Keratinocyte (primary cell): ENCODE data around the gene FHOD3. TPM values are rescaled to one million over a fixed set of nuclear protein-coding genes. Genes with fewer than 3 reads are reported as not detected.
"Not testable (repeated sequence)": the region's sequence is repeated elsewhere in the genome, so short reads cannot be mapped to it uniquely, and the experiment has no call there.

Experiments
- DNase-seq: peaks from one replicate; pipeline ENCODE4 v3.0.0-alpha.2; 2011; ENCODE audit warnings: low read depth, missing footprints, low spot score
- FAIRE-seq: peaks from 2 replicates; lab custom pipeline; 2011; peaks lifted over from hg19 to GRCh38; lab: Jason Lieb, UNC
- H2AFZ ChIP-seq: 2 replicates; pipeline ENCODE4 v1.6.0; 2012; ENCODE audit warnings: low read length, control low read depth, inconsistent platforms; ENCODE audit not compliant: control insufficient read depth
- H3K27ac ChIP-seq: 2 replicates; pipeline ENCODE4 v1.5.1; 2011; ENCODE audit warnings: low read length; ENCODE audit not compliant: control insufficient read depth, insufficient read depth
- H3K27me3 ChIP-seq: 3 replicates; pipeline ENCODE4 v1.6.0; 2011; ENCODE audit warnings: low read length; ENCODE audit not compliant: control insufficient read depth, insufficient read depth; ENCODE audit errors: extremely low read depth
- H3K36me3 ChIP-seq, 2 experiments: 2 replicates in 1 of 2; 3 replicates in 1 of 2; pipeline ENCODE4 v1.5.1; 2011; ENCODE audit warnings: low read length in 2 of 2, mild to moderate bottlenecking in 1 of 2; ENCODE audit not compliant: control insufficient read depth in 2 of 2, insufficient read depth in 2 of 2; ENCODE audit errors: extremely low read depth in 1 of 2
- H3K4me1 ChIP-seq: 3 replicates; pipeline ENCODE4 v1.5.1; 2011; ENCODE audit warnings: low read length; ENCODE audit not compliant: control insufficient read depth, insufficient read depth; ENCODE audit errors: extremely low read depth
- H3K4me2 ChIP-seq: 3 replicates; pipeline ENCODE4 v1.6.0; 2011; ENCODE audit warnings: low read depth, low read length; ENCODE audit not compliant: control insufficient read depth, insufficient read depth; ENCODE audit errors: extremely low read depth
- H3K4me3 ChIP-seq, 3 experiments: fragments of 200-600 bp in 1 of 3; sonication (generic) in 1 of 3; 2 replicates in 2 of 3; 3 replicates in 1 of 3; pipeline ENCODE4 v1.5.1; 2011 to 2016; ENCODE audit warnings: low read length in 3 of 3, mild to moderate bottlenecking in 3 of 3, control low read depth in 2 of 3, inconsistent platforms in 1 of 3, low read depth in 1 of 3, mixed read lengths in 1 of 3, mixed run types in 1 of 3, moderate library complexity in 1 of 3; ENCODE audit not compliant: control insufficient read depth in 2 of 3, insufficient read depth in 2 of 3; ENCODE audit errors: extremely low read depth in 1 of 3
- H3K79me2 ChIP-seq: 2 replicates; pipeline ENCODE4 v1.6.0; 2012; ENCODE audit warnings: low read length; ENCODE audit not compliant: control insufficient read depth, insufficient read depth
- H3K9ac ChIP-seq: 3 replicates; pipeline ENCODE4 v1.6.0; 2011; ENCODE audit warnings: low read length; ENCODE audit not compliant: control insufficient read depth, insufficient read depth; ENCODE audit errors: extremely low read depth
- H3K9me1 ChIP-seq: 3 replicates; pipeline ENCODE4 v1.6.0; 2011; ENCODE audit warnings: low read length; ENCODE audit not compliant: control insufficient read depth, insufficient read depth; ENCODE audit errors: extremely low read depth
- H3K9me3 ChIP-seq: 2 replicates; pipeline ENCODE4 v1.5.1; 2012; ENCODE audit warnings: low read depth, low read length; ENCODE audit not compliant: control insufficient read depth
- H4K20me1 ChIP-seq: 3 replicates; pipeline ENCODE4 v1.6.0; 2011; ENCODE audit warnings: low read length; ENCODE audit not compliant: control insufficient read depth, insufficient read depth; ENCODE audit errors: extremely low read depth
- CTCF ChIP-seq, 3 experiments: IDR thresholded peaks in 1 of 3; conservative IDR thresholded peaks in 1 of 3; optimal IDR thresholded peaks in 1 of 3; 2 replicates in 2 of 3; 3 replicates in 1 of 3; pipeline versions ENCODE3 to v1.5.1; 2011; ENCODE audit warnings: low read length in 3 of 3, mild to moderate bottlenecking in 3 of 3, moderate library complexity in 2 of 3, control low read depth in 1 of 3, inconsistent platforms in 1 of 3; ENCODE audit not compliant: insufficient read depth in 2 of 3; ENCODE audit errors: extremely low read depth in 1 of 3
- EZH2 ChIP-seq: IDR thresholded peaks from one replicate; pipeline ENCODE4 v1.6.1; 2012; ENCODE audit warnings: inconsistent platforms, mild to moderate bottlenecking, low read length, moderate library complexity
- dilution Hi-C: fragments of 300-500 bp; cut with MboI; formaldehyde crosslinking; loops from one replicate; pipeline ENCODE4 v1.7.0; 2020; ENCODE audit warnings: low sequenced_read_pairs; ENCODE audit not compliant: extremely low pct_ligation_motif_present
- polyA plus RNA-seq, 5 experiments: library from polyadenylated mRNA; depleted of rRNA in 3 of 5; stranded (reverse) in 3 of 5; stranded (forward) in 1 of 5; unstranded in 1 of 5; fragments of >200 nt; gene quantifications; 1 replicate in 1 of 5; 2 replicates in 3 of 5; 3 replicates in 1 of 5; pipeline versions ENCODE4 v1.2.1 to v1.2.3, GENCODE V29; 2011 to 2012; ENCODE audit warnings: missing spikeins in 2 of 5, low read depth in 1 of 5, low replicate concordance in 1 of 5

The FHOD3 gene
- polyA plus RNA-seq, 1 donor (not counting 4 experiments of a cell fraction or from before 2014, with no cell fraction given) = 7.7 TPM

- Histone ChIP-seq H3K27ac (no peak overlapping the region), H3K36me3 (no peaks in the 10 kb centered on the region), H3K9ac (no peak overlapping the region), H3K4me3 (no peak overlapping the region), H3K4me2 (no peak overlapping the region), H3K27me3 (no peaks in the 10 kb centered on the region), H3K9me3 (no peaks in the 10 kb centered on the region), H2AFZ (no peak overlapping the region), H3K79me2 (no peaks in the 10 kb centered on the region), H4K20me1 (no peaks in the 10 kb centered on the region), H3K9me1 (no peaks in the 10 kb centered on the region), H3K4me1 (peaks cover 23% of the 10 kb centered on the region)
- TF ChIP-seq CTCF (optimal IDR thresholded peaks at IDR 0.05 in 1 of 3, IDR thresholded peaks at IDR 0.05 in 1 of 3, conservative IDR thresholded peaks at IDR 0.05 in 1 of 3; ENCODE audit: extremely low read depth in 1 of 3, insufficient read depth in 2 of 3, low read length in 3 of 3) = no peak
- TF ChIP-seq EZH2 = no peak
- FAIRE-seq (no peak), DNase-seq (no peak)
- dilution Hi-C loops = no loop called here
Measured at GRCh38 chr18:36547544-36547943, 250.0 kb downstream of the FHOD3 start.

- H2AFZ ChIP-seq, H3K9ac ChIP-seq, H4K20me1 ChIP-seq, H3K4me3 ChIP-seq, H3K9me1 ChIP-seq, H3K9me3 ChIP-seq, H3K27me3 ChIP-seq, H3K36me3 ChIP-seq, FAIRE-seq, H3K79me2 ChIP-seq, DNase-seq, H3K4me2 ChIP-seq, dilution Hi-C loops, H3K27ac ChIP-seq, H3K4me1 ChIP-seq: not testable (repeated sequence)
Measured at GRCh38 chr18:36551274-36551673, 253.8 kb downstream of the FHOD3 start.

- dilution Hi-C loops = no loop called here
- H4K20me1 ChIP-seq = no peaks in the 10 kb centered on the region
- H3K27ac ChIP-seq = no peak overlapping the region
- H3K4me3 ChIP-seq = no peak overlapping the region
- TF ChIP-seq EZH2 = no peak
- no peaks in the 10 kb centered on the region for H3K4me1 ChIP-seq
- DNase-seq (no peak), FAIRE-seq (no peak)
- no peak overlapping the region for H2AFZ ChIP-seq
- no peak overlapping the region for H3K4me2 ChIP-seq
- no peaks in the 10 kb centered on the region for H3K9me3 ChIP-seq
- no peaks in the 10 kb centered on the region for H3K36me3 ChIP-seq
- no peaks in the 10 kb centered on the region for H3K27me3 ChIP-seq
- no peaks in the 10 kb centered on the region for H3K79me2 ChIP-seq
- H3K9ac ChIP-seq = no peak overlapping the region
- no peaks in the 10 kb centered on the region for H3K9me1 ChIP-seq
Measured at GRCh38 chr18:36558234-36558633, 260.7 kb downstream of the FHOD3 start.
